K562 (cell line): Measurements from ENCODE around the gene SLC35E1. TPM values are rescaled to one million over a fixed set of nuclear protein-coding genes. Genes with fewer than 3 reads are reported as not detected.

ENCODE experiments used
- CEBPB ChIP-seq: fragments of 450-650 bp; IDR thresholded peaks from 2 replicates; pipeline ENCODE4 v1.6.1; 2016; ENCODE audit warnings: missing genetic modification characterization, missing compliant biosample characterization
- CTBP1 ChIP-seq: fragments of 450-650 bp; IDR thresholded peaks from 2 replicates; pipeline ENCODE4 v1.6.1; 2016; ENCODE audit warnings: borderline replicate concordance
- DNMT1 ChIP-seq: fragments of 450-650 bp; IDR thresholded peaks from 2 replicates; pipeline ENCODE4 v1.6.1; 2016; ENCODE audit warnings: antibody characterized with exemption, mild to moderate bottlenecking
- FOXA3 ChIP-seq, 2 experiments: fragments of 450-650 bp in 1 of 2; sonication (generic) in 1 of 2; formaldehyde crosslinking; IDR thresholded peaks in 1 of 2; conservative IDR thresholded peaks in 1 of 2; 2 replicates each; pipeline versions ENCODE4 v1.4.0 to v1.8.0; 2020 to 2022; ENCODE audit warnings: mild to moderate bottlenecking in 2 of 2, missing genetic modification reagents in 1 of 2
- ILF3 ChIP-seq: fragments of 450-650 bp; IDR thresholded peaks from 2 replicates; pipeline ENCODE4 v1.6.1; 2018; ENCODE audit warnings: antibody characterized with exemption, mild to moderate bottlenecking, moderate library complexity, borderline replicate concordance
- JUND ChIP-seq, 2 experiments: IDR thresholded peaks; 2 replicates in 1 of 2; 3 replicates in 1 of 2; pipeline ENCODE4 v1.6.1; 2011; ENCODE audit warnings: borderline replicate concordance in 2 of 2, low read depth in 2 of 2, low read length in 2 of 2, improper control_type of control experiment in 1 of 2, missing biosample characterization in 1 of 2, missing genetic modification characterization in 1 of 2, missing genetic modification reagents in 1 of 2
- LEF1 ChIP-seq: fragments of 450-650 bp; IDR thresholded peaks from 2 replicates; pipeline ENCODE4 v1.6.1; 2016; ENCODE audit warnings: mild to moderate bottlenecking
- MAZ ChIP-seq, 2 experiments: fragments of 450-650 bp in 1 of 2; sonication (generic) in 1 of 2; formaldehyde crosslinking; IDR thresholded peaks in 1 of 2; conservative IDR thresholded peaks in 1 of 2; 2 replicates each; pipeline versions ENCODE4 v1.4.0 to v1.5.0; 2020; ENCODE audit warnings: mild to moderate bottlenecking in 1 of 2, missing genetic modification reagents in 1 of 2
- MCM7 ChIP-seq, 2 experiments: fragments of 450-650 bp; IDR thresholded peaks; 2 replicates each; pipeline ENCODE4 v1.6.1; 2016 to 2018
- POLR2B ChIP-seq: fragments of 450-650 bp; IDR thresholded peaks from 2 replicates; pipeline ENCODE4 v1.6.1; 2018; ENCODE audit warnings: low read depth; ENCODE audit not compliant: partially characterized antibody
- PRPF4 ChIP-seq: fragments of 200-400 bp; formaldehyde crosslinking; IDR thresholded peaks from one replicate; pipeline ENCODE4 v1.6.1; 2017; ENCODE audit warnings: low read length, low read depth, mild to moderate bottlenecking; ENCODE audit not compliant: insufficient read depth, poor library complexity, severe bottlenecking
- REST ChIP-seq, 2 experiments: fragments of 450-650 bp; formaldehyde crosslinking in 1 of 2; IDR thresholded peaks; 2 replicates each; pipeline versions ENCODE4 v1.4.0 to v1.6.1; 2014 to 2020; ENCODE audit warnings: mild to moderate bottlenecking in 2 of 2, borderline replicate concordance in 1 of 2, low read depth in 1 of 2
- SMAD1 ChIP-seq: fragments of 150-350 bp; IDR thresholded peaks from 2 replicates; pipeline ENCODE4 v1.6.1; 2014; ENCODE audit warnings: low read length, low read depth; ENCODE audit not compliant: partially characterized antibody
- TARDBP ChIP-seq: fragments of 450-650 bp; IDR thresholded peaks from 2 replicates; pipeline ENCODE4 v1.6.1; 2016
- TCF7 ChIP-seq: sonication (generic); IDR thresholded peaks from 2 replicates; pipeline ENCODE4 v1.6.1; 2016; ENCODE audit warnings: antibody characterized with exemption, borderline replicate concordance
- USF2 ChIP-seq: sonication (generic); formaldehyde crosslinking; IDR thresholded peaks from 2 replicates; pipeline ENCODE4 v1.5.0; 2020; ENCODE audit warnings: missing genetic modification reagents
- ZNF75A ChIP-seq: fragments of 450-650 bp; formaldehyde crosslinking; IDR thresholded peaks from 2 replicates; pipeline ENCODE4 v1.4.0; 2020; ENCODE audit warnings: mild to moderate bottlenecking
- polyA plus RNA-seq, 8 experiments: library from polyadenylated mRNA; depleted of rRNA in 4 of 8; stranded (reverse) in 5 of 8; unstranded in 3 of 8; fragments of >200 nt; fragmentation: Nextera tagmentation in 2 of 8; fragmentation: Illumina TruSeq in 1 of 8; extraction: Ambion mirVana in 2 of 8; extraction: Trizol in 1 of 8; gene quantifications; 2 replicates each; pipeline versions ENCODE4 v1.2.1 to v1.2.3, GENCODE V29; 2011 to 2014; ENCODE audit warnings: inconsistent platforms in 1 of 8, missing spikeins in 1 of 8
- total RNA-seq, 7 experiments: library from RNA; depleted of rRNA in 6 of 7; stranded (reverse); fragments of >200 nt in 6 of 7; fragmentation: Illumina TruSeq in 2 of 7; extraction: Trizol in 2 of 7; gene quantifications; 2 replicates each; pipeline versions ENCODE4 v1.2.1 to v1.2.3, GENCODE V29; 2011 to 2021; ENCODE audit warnings: low replicate concordance in 1 of 7

Gene SLC35E1
- total and polyA plus RNA-seq, 9 of the 15 experiments (the other 6 are each of a cell fraction or from before 2014, with no cell fraction given) = 15.0 to 40.1 (median 25.7) TPM

GRCh38 chr19:16572332-16573211 lies at the start of gene SLC35E1 (continued):
- 0 out of 2 replicates have a peak, but pooled peaks have one; percentile 43 for TF ChIP-seq TARDBP
- TF ChIP-seq MAZ (CRISPR knock-in tag; conservative IDR thresholded peaks at IDR 0.05 in 1 of 2, IDR thresholded peaks at IDR 0.05 in 1 of 2) = peak; percentile 78 to 88
- TF ChIP-seq JUND (IDR thresholded peaks at IDR 0.05; ENCODE audit: borderline replicate concordance, low read depth, low read length) = peak; percentile 60
- TF ChIP-seq JUND (tag; IDR thresholded peaks at IDR 0.05; ENCODE audit: borderline replicate concordance, low read depth, low read length) = peak; percentile 11; the same call in 1 of the 3 replicates
- TF ChIP-seq ILF3 = no peak
- TF ChIP-seq REST (IDR thresholded peaks at IDR 0.05; ENCODE audit: borderline replicate concordance) = no peak
- no peak for TF ChIP-seq REST (CRISPR knock-in tag; IDR thresholded peaks at IDR 0.05; ENCODE audit: low read depth)
- no peak for TF ChIP-seq USF2 (CRISPR knock-in tag)
- TF ChIP-seq LEF1 = no peak
- no peak for TF ChIP-seq TCF7
- no peak for TF ChIP-seq SMAD1
- TF ChIP-seq CEBPB = no peak
- TF ChIP-seq CTBP1 = peak; percentile 72
- no peak for TF ChIP-seq FOXA3 (CRISPR knock-in tag; conservative IDR thresholded peaks at IDR 0.05 in 1 of 2, IDR thresholded peaks at IDR 0.05 in 1 of 2)
- no peak for TF ChIP-seq MCM7 (IDR thresholded peaks at IDR 0.05)
- TF ChIP-seq ZNF75A (CRISPR knock-in tag) = no peak
- TF ChIP-seq POLR2B = peak; percentile 59
- TF ChIP-seq PRPF4 = no peak
- TF ChIP-seq DNMT1 = no peak
